ENCODE data around the gene CD28.

GRCh38 chr2:203781151-203781550 lies 74.7 kb downstream of the CD28 start:
- TF ChIP-seq, protein P1, sequence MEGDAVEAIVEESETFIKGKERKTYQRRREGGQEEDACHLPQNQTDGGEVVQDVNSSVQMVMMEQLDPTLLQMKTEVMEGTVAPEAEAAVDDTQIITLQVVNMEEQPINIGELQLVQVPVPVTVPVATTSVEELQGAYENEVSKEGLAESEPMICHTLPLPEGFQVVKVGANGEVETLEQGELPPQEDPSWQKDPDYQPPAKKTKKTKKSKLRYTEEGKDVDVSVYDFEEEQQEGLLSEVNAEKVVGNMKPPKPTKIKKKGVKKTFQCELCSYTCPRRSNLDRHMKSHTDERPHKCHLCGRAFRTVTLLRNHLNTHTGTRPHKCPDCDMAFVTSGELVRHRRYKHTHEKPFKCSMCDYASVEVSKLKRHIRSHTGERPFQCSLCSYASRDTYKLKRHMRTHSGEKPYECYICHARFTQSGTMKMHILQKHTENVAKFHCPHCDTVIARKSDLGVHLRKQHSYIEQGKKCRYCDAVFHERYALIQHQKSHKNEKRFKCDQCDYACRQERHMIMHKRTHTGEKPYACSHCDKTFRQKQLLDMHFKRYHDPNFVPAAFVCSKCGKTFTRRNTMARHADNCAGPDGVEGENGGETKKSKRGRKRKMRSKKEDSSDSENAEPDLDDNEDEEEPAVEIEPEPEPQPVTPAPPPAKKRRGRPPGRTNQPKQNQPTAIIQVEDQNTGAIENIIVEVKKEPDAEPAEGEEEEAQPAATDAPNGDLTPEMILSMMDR (IDR thresholded peaks at IDR 0.05), result no peak
- TF ChIP-seq POLR2A (IDR thresholded peaks at IDR 0.05) (no peak), POLR2AphosphoS5 (IDR thresholded peaks at IDR 0.05) (no peak)

All from prostate gland (tissue), 2 donors.